ENCODE results near the gene SDK1. TPM values are rescaled to one million over a fixed set of nuclear protein-coding genes. Genes with fewer than 3 reads are reported as not detected.

SDK1 gene
- total and polyA plus RNA-seq, 10 of the 15 experiments (the other 5 are each of a cell fraction or from before 2014, with no cell fraction given), result 0.14 to 0.33 TPM; not detected in 8

DNA sequence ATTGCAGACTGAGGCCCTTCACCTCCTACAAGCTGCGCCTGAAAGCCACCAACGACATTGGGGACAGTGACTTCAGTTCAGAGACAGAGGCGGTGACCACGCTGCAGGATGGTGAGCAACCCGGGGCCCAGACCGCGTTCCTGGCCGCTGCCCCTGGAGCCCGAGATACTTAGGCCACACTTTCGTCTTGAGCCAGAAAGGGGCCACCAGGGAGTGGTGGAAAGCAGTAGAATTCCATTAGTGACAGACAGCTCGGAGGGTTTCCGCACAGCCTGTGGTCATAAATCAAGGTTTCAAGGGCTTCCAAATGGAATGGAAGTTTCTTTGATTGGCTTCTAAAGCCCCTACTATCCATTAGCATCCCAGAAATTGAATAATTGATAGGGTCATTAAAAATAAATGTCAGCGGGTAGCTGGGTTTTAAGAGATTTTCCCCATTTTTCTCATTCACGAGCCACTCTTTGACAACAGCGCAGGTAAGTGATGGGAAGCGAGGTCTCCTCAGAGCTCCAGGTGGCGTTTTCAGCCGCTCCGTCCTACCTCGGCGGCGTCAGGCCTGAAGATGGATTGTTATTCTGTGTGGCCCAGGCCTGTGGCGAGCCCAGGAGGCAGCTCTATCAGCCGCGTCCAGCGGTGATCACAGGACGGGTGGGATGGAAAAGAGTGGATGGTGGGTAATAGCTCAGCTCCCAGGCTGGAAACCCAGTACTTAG is 857.5 kb downstream of the SDK1 start:
- H3K27me3 ChIP-seq (replicated peaks in 1 of 2; ENCODE audit: control insufficient read depth in 2 of 2, insufficient read depth in 2 of 2, low read length in 1 of 2), result no peaks in the 10 kb centered on the region
- no peak overlapping the region for H3K4me3 ChIP-seq
- H3K9me3 ChIP-seq (replicated peaks; ENCODE audit: control insufficient read depth, insufficient read depth, low read length), result no peaks in the 10 kb centered on the region; the same call in 2 of the 3 replicates
- intact Hi-C loops (cut with micrococcal nuclease; ENCODE audit: unreplicated experiment) (no loop called here), in situ Hi-C loops (cut with MboI) (no loop called here)
- ATAC-seq, result no peak
- no peak for DNase-seq (ENCODE audit: low read depth, low spot score)
- BruUV-seq (replicated peaks), result no TSS peak
- no peak overlapping the region for H3K27ac ChIP-seq (ENCODE audit: control insufficient read depth, insufficient read depth)
- H3K4me2 ChIP-seq (ENCODE audit: control insufficient read depth, insufficient read depth), result no peak overlapping the region
- no peak overlapping the region for H2AFZ ChIP-seq (ENCODE audit: control insufficient read depth, low read depth, low read length)
- POLR2A ChIA-PET, result no interaction called here
- H4K20me1 ChIP-seq (ENCODE audit: control insufficient read depth, insufficient read depth), result no peaks in the 10 kb centered on the region
- no peaks in the 10 kb centered on the region for H3K79me2 ChIP-seq (ENCODE audit: control insufficient read depth, insufficient read depth, low read length)
- CTCF ChIA-PET, result no interaction called here
- no peaks in the 10 kb centered on the region for H3K4me1 ChIP-seq (ENCODE audit: control insufficient read depth, insufficient read depth, low read length)
- RAD21 ChIA-PET (ENCODE audit: unreplicated experiment), result no interaction called here
- no peak for FAIRE-seq
- no peaks in the 10 kb centered on the region for H3K36me3 ChIP-seq (ENCODE audit: control insufficient read depth in 2 of 2, insufficient read depth in 2 of 2, low read length in 1 of 2)
- SMC1A ChIA-PET (ENCODE audit: uncharacterized antibody, unreplicated experiment), result no interaction called here
- WGBS (ENCODE audit: insufficient coverage, insufficient replicate concordance, low lambda C conversion rate, missing lambda C conversion rate), result 52% methylated on average over 27 of the region's 27 CpGs
- no peak overlapping the region for H3K9ac ChIP-seq (ENCODE audit: control insufficient read depth, insufficient read depth, low read length)
- no peak for TF ChIP-seq TCF3 (IDR thresholded peaks at IDR 0.05; ENCODE audit: borderline replicate concordance, insufficient read depth, low read depth, low read length)
- TF ChIP-seq SUZ12 (IDR thresholded peaks at IDR 0.05; ENCODE audit: unreplicated experiment), result no peak
- TF ChIP-seq, protein P1, sequence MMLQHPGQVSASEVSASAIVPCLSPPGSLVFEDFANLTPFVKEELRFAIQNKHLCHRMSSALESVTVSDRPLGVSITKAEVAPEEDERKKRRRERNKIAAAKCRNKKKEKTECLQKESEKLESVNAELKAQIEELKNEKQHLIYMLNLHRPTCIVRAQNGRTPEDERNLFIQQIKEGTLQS (IDR thresholded peaks at IDR 0.05; ENCODE audit: borderline replicate concordance, extremely low read depth, low read depth, low read length), result no peak
- no peak for TF ChIP-seq ETV6 (conservative IDR thresholded peaks at IDR 0.05 in 1 of 2, IDR thresholded peaks at IDR 0.05 in 1 of 2; ENCODE audit: borderline replicate concordance in 1 of 2, low read depth in 1 of 2)
- no peak for TF ChIP-seq NFIC (IDR thresholded peaks at IDR 0.05; ENCODE audit: low read depth, low read length)
- TF ChIP-seq, protein P2, sequence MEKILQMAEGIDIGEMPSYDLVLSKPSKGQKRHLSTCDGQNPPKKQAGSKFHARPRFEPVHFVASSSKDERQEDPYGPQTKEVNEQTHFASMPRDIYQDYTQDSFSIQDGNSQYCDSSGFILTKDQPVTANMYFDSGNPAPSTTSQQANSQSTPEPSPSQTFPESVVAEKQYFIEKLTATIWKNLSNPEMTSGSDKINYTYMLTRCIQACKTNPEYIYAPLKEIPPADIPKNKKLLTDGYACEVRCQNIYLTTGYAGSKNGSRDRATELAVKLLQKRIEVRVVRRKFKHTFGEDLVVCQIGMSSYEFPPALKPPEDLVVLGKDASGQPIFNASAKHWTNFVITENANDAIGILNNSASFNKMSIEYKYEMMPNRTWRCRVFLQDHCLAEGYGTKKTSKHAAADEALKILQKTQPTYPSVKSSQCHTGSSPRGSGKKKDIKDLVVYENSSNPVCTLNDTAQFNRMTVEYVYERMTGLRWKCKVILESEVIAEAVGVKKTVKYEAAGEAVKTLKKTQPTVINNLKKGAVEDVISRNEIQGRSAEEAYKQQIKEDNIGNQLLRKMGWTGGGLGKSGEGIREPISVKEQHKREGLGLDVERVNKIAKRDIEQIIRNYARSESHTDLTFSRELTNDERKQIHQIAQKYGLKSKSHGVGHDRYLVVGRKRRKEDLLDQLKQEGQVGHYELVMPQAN (conservative IDR thresholded peaks at IDR 0.05), result no peak
- no peak for TF ChIP-seq POLR2AphosphoS2 (IDR thresholded peaks at IDR 0.05; ENCODE audit: low read depth, low read length)
- no peak for TF ChIP-seq SUPT20H (IDR thresholded peaks at IDR 0.05; ENCODE audit: borderline replicate concordance, control insufficient read depth, low read depth, low read length)
- TF ChIP-seq, protein P3, sequence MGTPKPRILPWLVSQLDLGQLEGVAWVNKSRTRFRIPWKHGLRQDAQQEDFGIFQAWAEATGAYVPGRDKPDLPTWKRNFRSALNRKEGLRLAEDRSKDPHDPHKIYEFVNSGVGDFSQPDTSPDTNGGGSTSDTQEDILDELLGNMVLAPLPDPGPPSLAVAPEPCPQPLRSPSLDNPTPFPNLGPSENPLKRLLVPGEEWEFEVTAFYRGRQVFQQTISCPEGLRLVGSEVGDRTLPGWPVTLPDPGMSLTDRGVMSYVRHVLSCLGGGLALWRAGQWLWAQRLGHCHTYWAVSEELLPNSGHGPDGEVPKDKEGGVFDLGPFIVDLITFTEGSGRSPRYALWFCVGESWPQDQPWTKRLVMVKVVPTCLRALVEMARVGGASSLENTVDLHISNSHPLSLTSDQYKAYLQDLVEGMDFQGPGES (IDR thresholded peaks at IDR 0.05), result no peak
- no peak for TF ChIP-seq SMC3 (IDR thresholded peaks at IDR 0.05; ENCODE audit: borderline replicate concordance, low read length)
- TF ChIP-seq, protein P4, sequence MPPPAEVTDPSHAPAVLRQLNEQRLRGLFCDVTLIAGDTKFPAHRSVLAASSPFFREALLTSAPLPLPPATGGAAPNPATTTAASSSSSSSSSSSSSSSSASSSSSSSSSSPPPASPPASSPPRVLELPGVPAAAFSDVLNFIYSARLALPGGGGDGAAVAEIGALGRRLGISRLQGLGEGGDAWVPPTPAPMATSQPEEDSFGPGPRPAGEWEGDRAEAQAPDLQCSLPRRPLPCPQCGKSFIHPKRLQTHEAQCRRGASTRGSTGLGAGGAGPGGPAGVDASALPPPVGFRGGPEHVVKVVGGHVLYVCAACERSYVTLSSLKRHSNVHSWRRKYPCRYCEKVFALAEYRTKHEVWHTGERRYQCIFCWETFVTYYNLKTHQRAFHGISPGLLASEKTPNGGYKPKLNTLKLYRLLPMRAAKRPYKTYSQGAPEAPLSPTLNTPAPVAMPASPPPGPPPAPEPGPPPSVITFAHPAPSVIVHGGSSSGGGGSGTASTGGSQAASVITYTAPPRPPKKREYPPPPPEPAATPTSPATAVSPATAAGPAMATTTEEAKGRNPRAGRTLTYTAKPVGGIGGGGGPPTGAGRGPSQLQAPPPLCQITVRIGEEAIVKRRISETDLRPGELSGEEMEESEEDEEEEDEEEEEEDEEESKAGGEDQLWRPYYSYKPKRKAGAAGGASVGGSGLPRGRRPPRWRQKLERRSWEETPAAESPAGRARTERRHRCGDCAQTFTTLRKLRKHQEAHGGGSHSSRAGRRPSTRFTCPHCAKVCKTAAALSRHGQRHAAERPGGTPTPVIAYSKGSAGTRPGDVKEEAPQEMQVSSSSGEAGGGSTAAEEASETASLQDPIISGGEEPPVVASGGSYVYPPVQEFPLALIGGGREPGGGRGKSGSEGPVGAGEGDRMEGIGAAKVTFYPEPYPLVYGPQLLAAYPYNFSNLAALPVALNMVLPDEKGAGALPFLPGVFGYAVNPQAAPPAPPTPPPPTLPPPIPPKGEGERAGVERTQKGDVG (CRISPR knock-in tag; IDR thresholded peaks at IDR 0.05), result no peak
- no peak for TF ChIP-seq BACH1 (IDR thresholded peaks at IDR 0.05; ENCODE audit: borderline replicate concordance)
- TF ChIP-seq, protein P5, sequence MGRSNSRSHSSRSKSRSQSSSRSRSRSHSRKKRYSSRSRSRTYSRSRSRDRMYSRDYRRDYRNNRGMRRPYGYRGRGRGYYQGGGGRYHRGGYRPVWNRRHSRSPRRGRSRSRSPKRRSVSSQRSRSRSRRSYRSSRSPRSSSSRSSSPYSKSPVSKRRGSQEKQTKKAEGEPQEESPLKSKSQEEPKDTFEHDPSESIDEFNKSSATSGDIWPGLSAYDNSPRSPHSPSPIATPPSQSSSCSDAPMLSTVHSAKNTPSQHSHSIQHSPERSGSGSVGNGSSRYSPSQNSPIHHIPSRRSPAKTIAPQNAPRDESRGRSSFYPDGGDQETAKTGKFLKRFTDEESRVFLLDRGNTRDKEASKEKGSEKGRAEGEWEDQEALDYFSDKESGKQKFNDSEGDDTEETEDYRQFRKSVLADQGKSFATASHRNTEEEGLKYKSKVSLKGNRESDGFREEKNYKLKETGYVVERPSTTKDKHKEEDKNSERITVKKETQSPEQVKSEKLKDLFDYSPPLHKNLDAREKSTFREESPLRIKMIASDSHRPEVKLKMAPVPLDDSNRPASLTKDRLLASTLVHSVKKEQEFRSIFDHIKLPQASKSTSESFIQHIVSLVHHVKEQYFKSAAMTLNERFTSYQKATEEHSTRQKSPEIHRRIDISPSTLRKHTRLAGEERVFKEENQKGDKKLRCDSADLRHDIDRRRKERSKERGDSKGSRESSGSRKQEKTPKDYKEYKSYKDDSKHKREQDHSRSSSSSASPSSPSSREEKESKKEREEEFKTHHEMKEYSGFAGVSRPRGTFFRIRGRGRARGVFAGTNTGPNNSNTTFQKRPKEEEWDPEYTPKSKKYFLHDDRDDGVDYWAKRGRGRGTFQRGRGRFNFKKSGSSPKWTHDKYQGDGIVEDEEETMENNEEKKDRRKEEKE (IDR thresholded peaks at IDR 0.05), result no peak

Measured in GM12878 (cell line).